Measurements from ENCODE around the gene VDAC1. TPM values are rescaled to one million over a fixed set of nuclear protein-coding genes. Genes with fewer than 3 reads are reported as not detected.

VDAC1 gene
- total and polyA plus RNA-seq, 4 donors = 72.2 to 126 (median 96.4) TPM

- intact Hi-C loops (cut with DNase I) = no loop called here
- no peaks in the 10 kb centered on the region for H3K9me3 ChIP-seq (ENCODE audit: control insufficient read depth, low read length)
- peaks cover 3% of the 10 kb centered on the region in 2 donors for H3K4me1 ChIP-seq (ENCODE audit: control insufficient read depth in 1 of 2, insufficient read depth in 2 of 2, low read length in 2 of 2)
- H3K36me3 ChIP-seq (ENCODE audit: control insufficient read depth in 1 of 2, insufficient read depth in 2 of 2, low read length in 1 of 2) = peaks cover 3 to 8% of the 10 kb centered on the region in 2 donors
- H3K4me3 ChIP-seq (ENCODE audit: low read length in 2 of 2) = no peak overlapping the region
- WGBS, 2 donors = 66% methylated on average over 9 of the region's 9 CpGs
- H3K27ac ChIP-seq (ENCODE audit: low read depth in 1 of 2, low read length in 2 of 2) = no peak overlapping the region
- DNase-seq = no peak
- ATAC-seq (ENCODE audit: low FRiP score) = no peak
- H3K27me3 ChIP-seq (ENCODE audit: control insufficient read depth in 1 of 2, insufficient read depth in 2 of 2, low read length in 1 of 2) = no peaks in the 10 kb centered on the region
These were observed 10.3 kb downstream of the VDAC1 start for GRCh38 chr5:133994297-133994989.

GRCh38 chr5:133993185-133993936, 11.4 kb downstream of the VDAC1 start:
- Histone ChIP-seq H3K27me3 (ENCODE audit: control insufficient read depth in 1 of 2, insufficient read depth in 2 of 2, low read length in 1 of 2) (no peaks in the 10 kb centered on the region), H3K9me3 (ENCODE audit: control insufficient read depth, low read length) (no peaks in the 10 kb centered on the region), H3K4me3 (ENCODE audit: low read length in 2 of 2) (no peak overlapping the region), H3K27ac (ENCODE audit: low read depth in 1 of 2, low read length in 2 of 2) (no peak overlapping the region), H3K4me1 (ENCODE audit: control insufficient read depth in 1 of 2, insufficient read depth in 2 of 2, low read length in 2 of 2) (peaks cover 0 to 3% of the 10 kb centered on the region in 2 donors), H3K36me3 (ENCODE audit: control insufficient read depth in 1 of 2, insufficient read depth in 2 of 2, low read length in 1 of 2) (peaks cover 3 to 12% of the 10 kb centered on the region in 2 donors)
- intact Hi-C loops (cut with DNase I) = no loop called here
- no peak for DNase-seq
- 25 to 32% methylated on average over 2 of the region's 2 CpGs for WGBS, 2 donors
- ATAC-seq (ENCODE audit: low FRiP score) = no peak

- intact Hi-C loops (cut with DNase I) = no loop called here
- ATAC-seq (ENCODE audit: low FRiP score) = no peak
These were observed 12.2 kb downstream of the VDAC1 start for GRCh38 chr5:133992429-133993155.

GRCh38 chr5:133991171-133991910, 13.4 kb downstream of the VDAC1 start:
- no peaks in the 10 kb centered on the region for H3K27me3 ChIP-seq (ENCODE audit: control insufficient read depth in 1 of 2, insufficient read depth in 2 of 2, low read length in 1 of 2)
- DNase-seq = no peak
- H3K27ac ChIP-seq (ENCODE audit: low read depth in 1 of 2, low read length in 2 of 2) = no peak overlapping the region
- H3K9me3 ChIP-seq (ENCODE audit: control insufficient read depth, low read length) = no peaks in the 10 kb centered on the region
- ATAC-seq (ENCODE audit: low FRiP score) = no peak
- peaks cover 3 to 12% of the 10 kb centered on the region in 2 donors for H3K36me3 ChIP-seq (ENCODE audit: control insufficient read depth in 1 of 2, insufficient read depth in 2 of 2, low read length in 1 of 2)
- WGBS, 2 donors = 97 to 98% methylated on average over 5 of the region's 5 CpGs
- H3K4me1 ChIP-seq (ENCODE audit: control insufficient read depth in 1 of 2, insufficient read depth in 2 of 2, low read length in 2 of 2) = peaks cover 0 to 3% of the 10 kb centered on the region in 2 donors
- intact Hi-C loops (cut with DNase I) = no loop called here
- no peak overlapping the region for H3K4me3 ChIP-seq (ENCODE audit: low read length in 2 of 2)

More at GRCh38 chr5:133992429-133993155, 12.2 kb downstream of the VDAC1 start:
- H3K36me3 ChIP-seq (ENCODE audit: control insufficient read depth in 1 of 2, insufficient read depth in 2 of 2, low read length in 1 of 2) = peaks cover 3 to 12% of the 10 kb centered on the region in 2 donors
- H3K27ac ChIP-seq (ENCODE audit: low read depth in 1 of 2, low read length in 2 of 2) = no peak overlapping the region
- no peaks in the 10 kb centered on the region for H3K27me3 ChIP-seq (ENCODE audit: control insufficient read depth in 1 of 2, insufficient read depth in 2 of 2, low read length in 1 of 2)
- peaks cover 0 to 3% of the 10 kb centered on the region in 2 donors for H3K4me1 ChIP-seq (ENCODE audit: control insufficient read depth in 1 of 2, insufficient read depth in 2 of 2, low read length in 2 of 2)
- no peak for DNase-seq
- no peak overlapping the region for H3K4me3 ChIP-seq (ENCODE audit: low read length in 2 of 2)
- WGBS, 2 donors = 34 to 35% methylated on average over 8 of the region's 8 CpGs
- no peaks in the 10 kb centered on the region for H3K9me3 ChIP-seq (ENCODE audit: control insufficient read depth, low read length)

GRCh38 chr5:133990396-133990795, 14.4 kb downstream of the VDAC1 start:
- H3K4me3 ChIP-seq (ENCODE audit: low read length in 2 of 2) = no peak overlapping the region
- H3K27me3 ChIP-seq (ENCODE audit: control insufficient read depth in 1 of 2, insufficient read depth in 2 of 2, low read length in 1 of 2) = no peaks in the 10 kb centered on the region
- no peak overlapping the region for H3K27ac ChIP-seq (ENCODE audit: low read depth in 1 of 2, low read length in 2 of 2)
- WGBS, 2 donors = 83 to 84% methylated on average over 6 of the region's 6 CpGs
- intact Hi-C loops (cut with DNase I) = no loop called here
- no peak for ATAC-seq (ENCODE audit: low FRiP score)
- H3K4me1 ChIP-seq (ENCODE audit: control insufficient read depth in 1 of 2, insufficient read depth in 2 of 2, low read length in 2 of 2) = peaks cover 0 to 3% of the 10 kb centered on the region in 2 donors
- H3K9me3 ChIP-seq (ENCODE audit: control insufficient read depth, low read length) = no peaks in the 10 kb centered on the region
- DNase-seq = no peak
- H3K36me3 ChIP-seq (ENCODE audit: control insufficient read depth in 1 of 2, insufficient read depth in 2 of 2, low read length in 1 of 2) = peaks cover 3 to 12% of the 10 kb centered on the region in 2 donors

- no peak overlapping the region for H3K27ac ChIP-seq (ENCODE audit: low read depth in 1 of 2, low read length in 2 of 2)
- peaks cover 3 to 11% of the 10 kb centered on the region in 2 donors for H3K36me3 ChIP-seq (ENCODE audit: control insufficient read depth in 1 of 2, insufficient read depth in 2 of 2, low read length in 1 of 2)
- 67 to 76% methylated on average over 3 of the region's 3 CpGs for WGBS, 2 donors
- no peaks in the 10 kb centered on the region for H3K4me1 ChIP-seq (ENCODE audit: control insufficient read depth in 1 of 2, insufficient read depth in 2 of 2, low read length in 2 of 2)
- no peaks in the 10 kb centered on the region for H3K27me3 ChIP-seq (ENCODE audit: control insufficient read depth in 1 of 2, insufficient read depth in 2 of 2, low read length in 1 of 2)
- no peak for ATAC-seq (ENCODE audit: low FRiP score)
- intact Hi-C loops (cut with DNase I) = loop anchor here in 1 of 2 donors (10.0 kb wide), 1 partner anchor 561 kb away; no protein-coding TSS in a partner anchor
- DNase-seq = no peak
- H3K9me3 ChIP-seq (ENCODE audit: control insufficient read depth, low read length) = no peaks in the 10 kb centered on the region
- H3K4me3 ChIP-seq (ENCODE audit: low read length in 2 of 2) = no peak overlapping the region
These were observed 19.1 kb downstream of the VDAC1 start for GRCh38 chr5:133985540-133986180.

- no peaks in the 10 kb centered on the region for H3K9me3 ChIP-seq (ENCODE audit: control insufficient read depth, low read length)
- ATAC-seq (ENCODE audit: low FRiP score) (no peak), DNase-seq (no peak)
- H3K36me3 ChIP-seq (ENCODE audit: control insufficient read depth in 1 of 2, insufficient read depth in 2 of 2, low read length in 1 of 2) = peaks cover 2 to 3% of the 10 kb centered on the region in 2 donors
- H3K27me3 ChIP-seq (ENCODE audit: control insufficient read depth in 1 of 2, insufficient read depth in 2 of 2, low read length in 1 of 2) = no peaks in the 10 kb centered on the region
- no peak overlapping the region for H3K27ac ChIP-seq (ENCODE audit: low read depth in 1 of 2, low read length in 2 of 2)
- WGBS, 2 donors = 81 to 85% methylated on average over 5 of the region's 5 CpGs
- intact Hi-C loops (cut with DNase I) = loop anchor here in 1 of 2 donors (10.0 kb wide), 1 partner anchor 559 kb away; no protein-coding TSS in a partner anchor
- no peaks in the 10 kb centered on the region for H3K4me1 ChIP-seq (ENCODE audit: control insufficient read depth in 1 of 2, insufficient read depth in 2 of 2, low read length in 2 of 2)
- H3K4me3 ChIP-seq (ENCODE audit: low read length in 2 of 2) = no peak overlapping the region
These were observed 21.1 kb downstream of the VDAC1 start for GRCh38 chr5:133983674-133984073.

All from aorta (tissue), 5 donors.